T-helper 2 cell treated with Interferon-gamma antibody and Interleukin-4, amounts not matched to agents 5 μg/mL and 100 μg/mL, for 36 hours (primary cell): ENCODE data around the gene SMPDL3B.

ENCODE experiments used
- DNase-seq: peaks from one replicate; pipeline ENCODE4 v3.0.0; 2021; ENCODE audit warnings: low spot score
- H3K27ac Mint-ChIP-seq: one replicate; pipeline ENCODE4 v1.8.0; 2021; ENCODE audit warnings: mild to moderate bottlenecking, mixed read lengths
- H3K27me3 Mint-ChIP-seq: one replicate; pipeline ENCODE4 v1.8.0; 2021; ENCODE audit warnings: low read depth, mixed read lengths
- H3K36me3 Mint-ChIP-seq: one replicate; pipeline ENCODE4 v1.8.0; 2021; ENCODE audit warnings: low read depth, mixed read lengths
- H3K4me1 Mint-ChIP-seq: one replicate; pipeline ENCODE4 v1.8.0; 2021; ENCODE audit warnings: low read depth, mixed read lengths
- H3K4me3 Mint-ChIP-seq: one replicate; pipeline ENCODE4 v1.8.0; 2022; ENCODE audit warnings: mild to moderate bottlenecking, moderate library complexity, mixed read lengths
- H3K9me3 Mint-ChIP-seq: one replicate; pipeline ENCODE4 v1.8.0; 2021; ENCODE audit warnings: mixed read lengths

Gene SMPDL3B, protein sequence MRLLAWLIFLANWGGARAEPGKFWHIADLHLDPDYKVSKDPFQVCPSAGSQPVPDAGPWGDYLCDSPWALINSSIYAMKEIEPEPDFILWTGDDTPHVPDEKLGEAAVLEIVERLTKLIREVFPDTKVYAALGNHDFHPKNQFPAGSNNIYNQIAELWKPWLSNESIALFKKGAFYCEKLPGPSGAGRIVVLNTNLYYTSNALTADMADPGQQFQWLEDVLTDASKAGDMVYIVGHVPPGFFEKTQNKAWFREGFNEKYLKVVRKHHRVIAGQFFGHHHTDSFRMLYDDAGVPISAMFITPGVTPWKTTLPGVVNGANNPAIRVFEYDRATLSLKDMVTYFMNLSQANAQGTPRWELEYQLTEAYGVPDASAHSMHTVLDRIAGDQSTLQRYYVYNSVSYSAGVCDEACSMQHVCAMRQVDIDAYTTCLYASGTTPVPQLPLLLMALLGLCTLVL

DNA sequence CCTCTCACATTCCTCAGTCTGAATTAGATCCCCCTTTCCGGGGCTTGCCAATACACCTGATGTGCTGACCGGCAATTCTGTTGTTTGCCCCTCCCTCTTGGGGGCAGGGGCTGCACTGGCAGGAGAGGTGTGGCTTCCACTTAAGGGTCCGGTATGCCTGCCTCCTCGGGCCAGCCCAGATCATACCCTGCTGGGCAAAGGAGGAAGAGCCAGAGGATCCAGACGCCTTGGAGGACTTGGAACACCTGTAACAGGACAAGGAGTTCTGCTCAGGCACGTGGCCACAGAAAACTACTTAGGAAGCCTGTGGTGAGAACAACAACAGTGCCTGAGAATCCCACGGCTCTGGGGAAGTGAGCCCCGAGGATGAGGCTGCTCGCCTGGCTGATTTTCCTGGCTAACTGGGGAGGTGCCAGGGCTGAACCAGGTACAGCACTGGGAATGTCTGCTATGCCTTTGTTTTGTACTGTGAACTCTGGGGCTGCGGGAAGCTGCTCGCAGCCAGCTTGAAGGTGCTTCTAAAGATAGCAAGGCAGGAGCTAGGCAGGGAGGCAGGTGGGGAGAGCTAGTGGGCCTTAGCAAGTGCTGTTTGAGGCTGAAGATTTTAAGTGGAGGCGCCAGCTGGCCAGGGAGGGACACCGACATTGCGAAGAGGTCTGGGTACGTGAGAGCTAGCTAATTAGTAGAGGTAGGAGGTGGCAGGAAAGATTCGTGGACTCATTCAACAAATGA lies at the start of gene SMPDL3B:
Gene SMPDL3B, plus strand, starts transcription at position 183 of the 732 bp plus-strand sequence. Its CDS starts 184 bp downstream, at position 367.
- H3K36me3 Mint-ChIP-seq: no peaks in the 10 kb centered on the region
- no peak within 1 kb of the TSS for H3K27ac Mint-ChIP-seq
- H3K4me3 Mint-ChIP-seq: peak within 1 kb of the TSS; percentile 23
- no peak for DNase-seq
- peaks cover 27% of the 10 kb centered on the region for H3K4me1 Mint-ChIP-seq
- H3K27me3 Mint-ChIP-seq: peaks cover 16% of the 10 kb centered on the region
- no peaks in the 10 kb centered on the region for H3K9me3 Mint-ChIP-seq

DNA sequence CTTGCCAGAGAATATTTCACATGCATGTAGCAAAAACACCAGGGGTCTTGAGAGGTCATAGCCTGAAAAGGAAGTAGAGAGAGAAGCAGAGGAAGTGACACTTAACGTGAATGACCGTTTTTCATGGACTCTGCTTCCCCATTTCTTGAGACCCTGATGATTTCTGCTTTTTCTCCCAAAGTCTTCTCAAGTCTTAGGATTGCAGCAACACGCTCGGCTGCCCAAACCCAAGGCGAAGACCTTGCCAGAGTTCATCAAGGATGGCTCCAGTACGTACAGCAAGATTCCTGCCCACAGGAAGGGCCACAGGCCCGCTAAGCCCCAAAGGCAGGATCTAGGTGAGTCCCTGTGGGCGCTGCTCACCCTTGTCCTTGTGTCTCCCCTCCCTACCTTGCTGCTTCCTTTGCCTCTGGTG lies 49.7 kb upstream of the SMPDL3B start:
- peaks cover 75% of the 10 kb centered on the region for H3K36me3 Mint-ChIP-seq
- no peaks in the 10 kb centered on the region for H3K9me3 Mint-ChIP-seq
- peaks cover 48% of the 10 kb centered on the region for H3K4me1 Mint-ChIP-seq
- no peaks in the 10 kb centered on the region for H3K27me3 Mint-ChIP-seq
- peak overlapping the region; percentile 85 for H3K4me3 Mint-ChIP-seq
- no peak for DNase-seq
- H3K27ac Mint-ChIP-seq: peak overlapping the region; percentile 26

DNA sequence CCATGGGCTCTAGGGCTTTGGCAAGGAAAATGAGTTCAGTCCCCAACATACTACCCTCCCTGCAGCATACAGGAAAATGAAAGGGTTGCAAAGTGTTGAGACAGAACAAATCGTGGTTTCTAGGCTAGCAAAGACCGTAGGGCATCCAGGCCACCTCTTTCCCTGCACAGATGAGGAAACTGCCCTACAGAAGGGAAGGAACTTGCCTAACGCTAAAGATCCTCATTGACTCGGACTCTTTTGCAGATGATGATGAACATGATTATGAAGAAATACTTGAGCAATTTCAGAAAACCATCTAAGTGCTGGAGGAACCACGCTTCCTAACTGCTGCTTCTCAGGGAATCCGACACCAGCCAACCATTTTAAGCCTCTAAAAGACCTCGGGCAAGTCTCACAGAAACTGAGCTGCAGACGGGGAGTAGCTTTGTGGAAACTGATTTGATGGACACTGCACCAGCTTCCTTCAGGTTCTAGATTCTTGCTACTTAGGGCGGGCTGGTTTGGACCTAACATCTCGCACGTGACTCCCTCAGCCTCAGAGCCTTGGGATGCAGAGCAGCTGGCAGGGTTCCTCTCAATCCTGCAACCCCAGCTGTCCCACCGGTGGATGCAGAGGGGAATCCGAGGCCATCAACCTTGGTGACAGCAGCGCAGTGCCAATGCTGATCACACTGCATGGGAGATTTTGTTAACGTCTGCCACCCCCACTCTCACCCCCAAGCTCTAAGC lies 49.0 kb upstream of the SMPDL3B start:
- no peaks in the 10 kb centered on the region for H3K27me3 Mint-ChIP-seq
- no peaks in the 10 kb centered on the region for H3K9me3 Mint-ChIP-seq
- H3K27ac Mint-ChIP-seq: peak overlapping the region; percentile 90
- H3K36me3 Mint-ChIP-seq: peaks cover 81% of the 10 kb centered on the region
- peaks cover 53% of the 10 kb centered on the region for H3K4me1 Mint-ChIP-seq
- no peak for DNase-seq
- H3K4me3 Mint-ChIP-seq: peak overlapping the region; percentile 85

DNA sequence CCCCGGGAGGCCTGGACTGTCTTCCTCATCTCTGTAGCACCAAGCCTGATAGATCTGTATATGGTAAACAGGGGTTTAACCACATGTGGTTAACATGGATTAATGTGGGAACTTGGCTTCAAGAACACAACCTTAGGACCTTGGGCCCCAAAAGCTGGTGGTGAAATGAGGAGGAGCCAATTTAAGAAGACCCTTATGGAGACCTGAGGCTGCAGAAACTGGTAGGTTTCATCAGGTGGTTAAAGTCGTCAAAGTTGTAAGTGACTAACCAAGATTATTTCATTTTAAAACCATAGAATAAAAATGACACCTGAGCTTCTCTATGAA lies 48.5 kb upstream of the SMPDL3B start:
- peak overlapping the region; percentile 85 for H3K4me3 Mint-ChIP-seq
- H3K9me3 Mint-ChIP-seq: no peaks in the 10 kb centered on the region
- DNase-seq: no peak
- H3K27ac Mint-ChIP-seq: peak overlapping the region; percentile 90
- H3K4me1 Mint-ChIP-seq: peaks cover 58% of the 10 kb centered on the region
- H3K36me3 Mint-ChIP-seq: peaks cover 85% of the 10 kb centered on the region
- H3K27me3 Mint-ChIP-seq: no peaks in the 10 kb centered on the region

DNA sequence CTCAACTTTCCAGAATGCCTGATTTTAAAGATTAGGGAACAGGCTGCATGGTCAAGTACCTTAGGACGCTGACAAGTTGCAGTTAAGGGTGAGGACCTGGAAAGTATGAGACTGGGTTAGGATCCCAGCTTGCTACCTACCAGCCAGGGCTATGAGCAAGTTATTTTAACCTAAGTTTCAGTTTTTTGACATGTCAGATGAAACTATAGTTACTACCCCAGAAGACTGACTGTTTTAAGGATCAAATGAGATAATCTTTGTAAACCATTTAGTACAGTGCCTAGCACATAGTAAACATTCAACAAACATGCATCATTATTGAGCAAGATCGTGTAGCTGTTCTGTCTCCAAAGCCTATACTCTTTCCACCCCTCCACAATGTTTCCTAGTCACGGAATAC lies 48.1 kb upstream of the SMPDL3B start:
- peaks cover 85% of the 10 kb centered on the region for H3K36me3 Mint-ChIP-seq
- DNase-seq: no peak

DNA sequence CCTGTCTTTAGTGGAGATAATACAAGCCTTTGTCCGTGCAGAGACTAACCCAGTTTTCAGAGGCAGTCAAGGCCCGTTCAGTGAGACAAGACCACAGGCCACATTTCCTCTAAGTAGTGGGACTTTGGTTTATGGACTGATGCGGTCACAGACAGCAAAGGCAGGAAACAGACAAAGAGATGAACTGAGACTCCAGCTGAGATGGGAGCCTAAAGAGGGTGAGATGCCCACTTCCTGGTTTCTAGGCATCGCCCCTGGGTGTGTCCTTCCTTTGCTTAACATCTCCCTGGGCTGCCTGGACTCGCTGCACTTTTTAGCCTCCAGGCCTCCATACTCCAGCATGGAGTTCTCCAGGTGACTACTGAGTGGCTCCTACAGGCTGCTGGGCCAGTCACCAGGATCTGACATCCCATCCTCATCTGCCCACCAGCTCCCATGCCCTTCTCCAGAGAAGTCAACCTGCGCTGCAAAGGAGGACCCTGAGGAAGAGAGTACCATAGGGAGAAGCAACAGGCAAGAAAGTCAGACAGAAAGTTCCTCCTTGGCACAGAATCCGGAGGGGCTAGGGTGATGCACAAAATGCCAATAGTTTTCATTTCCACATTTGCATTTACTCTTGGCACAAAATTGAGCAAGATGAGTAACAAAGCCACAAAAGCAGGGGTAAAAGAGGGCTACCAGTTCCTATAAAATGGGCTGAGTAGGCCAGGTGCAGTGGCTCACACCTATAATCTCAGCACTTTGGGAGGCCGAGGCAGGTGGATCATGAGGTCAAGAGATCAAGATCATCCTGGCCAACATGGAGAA lies 47.4 kb upstream of the SMPDL3B start:
- peaks cover 69% of the 10 kb centered on the region for H3K4me1 Mint-ChIP-seq
- DNase-seq: peak; percentile 56
- peaks cover 90% of the 10 kb centered on the region for H3K36me3 Mint-ChIP-seq
- H3K27ac Mint-ChIP-seq: peak overlapping the region; percentile 90
- peak overlapping the region; percentile 85 for H3K4me3 Mint-ChIP-seq
- H3K27me3 Mint-ChIP-seq: no peaks in the 10 kb centered on the region
- no peaks in the 10 kb centered on the region for H3K9me3 Mint-ChIP-seq

More for the DNA sequence above, 48.1 kb upstream of the SMPDL3B start:
- Mint-ChIP-seq H3K4me3 (peak overlapping the region; percentile 85), H3K27me3 (no peaks in the 10 kb centered on the region), H3K4me1 (peaks cover 63% of the 10 kb centered on the region), H3K9me3 (no peaks in the 10 kb centered on the region), H3K27ac (peak overlapping the region; percentile 90)

DNA sequence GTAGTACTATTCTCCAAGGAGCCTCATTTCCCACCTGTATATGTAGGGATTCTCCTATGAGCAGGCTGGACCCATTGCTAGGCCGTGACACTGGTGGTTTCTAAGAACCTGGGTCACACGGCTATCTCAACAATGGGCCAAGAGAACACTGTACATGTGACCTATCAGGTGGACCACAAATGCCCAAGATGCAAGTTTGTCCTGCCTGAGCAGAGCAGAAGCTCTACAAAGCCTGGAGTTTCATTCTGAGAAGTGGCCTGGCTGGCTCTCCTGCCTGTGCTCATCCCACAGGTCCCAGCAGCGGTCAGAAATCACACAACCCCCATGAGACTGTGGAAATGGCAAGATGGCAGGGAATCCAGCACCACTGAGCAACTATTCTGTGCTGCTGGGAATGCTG lies 45.3 kb upstream of the SMPDL3B start:
- Mint-ChIP-seq H3K9me3 (no peaks in the 10 kb centered on the region), H3K36me3 (peaks cover 86% of the 10 kb centered on the region), H3K4me3 (peak overlapping the region; percentile 4), H3K27ac (peak overlapping the region; percentile 60), H3K4me1 (peaks cover 72% of the 10 kb centered on the region), H3K27me3 (no peaks in the 10 kb centered on the region)
- DNase-seq: no peak

DNA sequence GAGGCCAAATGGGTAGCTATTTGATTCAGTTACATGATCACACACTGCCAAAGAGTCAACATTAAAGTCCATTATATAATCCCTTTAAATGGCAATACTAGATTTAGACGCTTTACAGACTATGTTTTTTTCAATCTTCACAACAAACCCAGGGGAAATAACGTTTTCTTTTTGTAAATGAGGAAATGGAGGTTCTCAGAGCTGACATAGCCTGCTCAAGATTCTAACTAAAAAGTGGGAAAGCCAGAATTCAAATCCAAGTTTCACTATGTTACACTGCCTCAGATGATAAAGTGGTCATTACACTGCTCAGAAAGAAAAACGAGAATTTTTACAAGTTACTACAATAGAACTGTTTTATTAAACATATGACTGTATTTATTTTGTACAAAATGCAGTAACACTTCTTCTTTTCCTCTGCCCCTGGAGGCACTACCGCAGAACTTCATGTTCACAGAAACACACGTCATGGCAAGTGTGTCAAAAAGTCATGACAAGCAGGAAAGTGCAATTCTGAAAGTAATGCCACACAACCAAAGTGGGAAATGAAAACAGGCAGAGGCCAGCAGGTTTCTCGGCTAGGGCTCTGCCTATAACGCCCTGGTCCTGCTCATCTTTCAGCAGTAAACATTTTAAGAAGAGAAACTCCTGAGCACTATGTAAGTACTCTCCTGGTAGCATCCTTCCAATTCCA lies 43.5 kb upstream of the SMPDL3B start:
- peak; percentile 70 for DNase-seq
- Mint-ChIP-seq H3K27me3 (no peaks in the 10 kb centered on the region), H3K36me3 (peaks cover 79% of the 10 kb centered on the region), H3K27ac (peak overlapping the region; percentile 94), H3K4me3 (peak overlapping the region; percentile 52), H3K4me1 (peaks cover 61% of the 10 kb centered on the region), H3K9me3 (no peaks in the 10 kb centered on the region)

DNA sequence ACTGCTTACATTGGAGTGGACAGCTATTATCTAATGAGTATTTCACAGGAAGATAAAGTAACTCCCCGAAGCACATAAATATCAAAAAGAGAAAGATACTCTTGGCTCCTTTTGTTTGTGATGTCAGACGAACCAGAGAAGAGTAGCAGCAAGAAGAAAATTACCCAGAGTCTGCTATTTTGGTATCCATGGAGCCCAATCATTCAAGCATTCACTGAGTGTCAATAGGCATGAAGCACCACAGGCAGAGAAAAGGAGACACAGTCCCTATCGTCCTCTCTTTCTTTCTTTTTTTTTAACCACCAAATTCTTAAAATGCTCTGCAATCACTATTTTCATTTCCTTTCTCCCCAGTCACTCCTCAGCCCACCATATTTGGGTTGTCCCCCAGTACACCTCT lies 40.3 kb upstream of the SMPDL3B start:
- no peak for DNase-seq
- H3K4me3 Mint-ChIP-seq: no peak overlapping the region
- H3K9me3 Mint-ChIP-seq: no peaks in the 10 kb centered on the region
- peak overlapping the region; percentile 50 for H3K27ac Mint-ChIP-seq
- H3K4me1 Mint-ChIP-seq: peaks cover 37% of the 10 kb centered on the region
- H3K36me3 Mint-ChIP-seq: peaks cover 58% of the 10 kb centered on the region
- H3K27me3 Mint-ChIP-seq: no peaks in the 10 kb centered on the region

DNA sequence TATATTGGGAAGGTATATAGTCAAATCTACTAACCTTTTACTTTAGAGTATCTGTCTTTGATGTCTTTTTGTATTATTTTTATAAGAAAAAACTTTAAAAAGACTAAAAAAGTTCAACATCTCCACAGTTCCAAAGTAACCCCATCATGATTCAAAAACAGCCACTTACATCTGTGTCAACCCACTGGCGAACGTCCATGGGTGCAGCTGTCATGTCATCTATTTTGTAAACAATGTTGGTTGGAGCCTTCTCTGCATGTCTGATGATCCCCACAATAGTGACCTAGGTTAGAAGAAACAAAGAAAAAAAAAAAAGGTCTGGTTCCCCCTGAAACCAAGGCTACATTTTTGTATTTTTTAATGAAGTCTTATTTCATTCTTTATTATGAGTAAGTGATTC lies 28.0 kb upstream of the SMPDL3B start:
- Mint-ChIP-seq H3K27me3 (no peaks in the 10 kb centered on the region), H3K27ac (no peak overlapping the region), H3K4me1 (peaks cover 5% of the 10 kb centered on the region), H3K36me3 (peaks cover 50% of the 10 kb centered on the region), H3K4me3 (no peak overlapping the region), H3K9me3 (no peaks in the 10 kb centered on the region)
- no peak for DNase-seq

DNA sequence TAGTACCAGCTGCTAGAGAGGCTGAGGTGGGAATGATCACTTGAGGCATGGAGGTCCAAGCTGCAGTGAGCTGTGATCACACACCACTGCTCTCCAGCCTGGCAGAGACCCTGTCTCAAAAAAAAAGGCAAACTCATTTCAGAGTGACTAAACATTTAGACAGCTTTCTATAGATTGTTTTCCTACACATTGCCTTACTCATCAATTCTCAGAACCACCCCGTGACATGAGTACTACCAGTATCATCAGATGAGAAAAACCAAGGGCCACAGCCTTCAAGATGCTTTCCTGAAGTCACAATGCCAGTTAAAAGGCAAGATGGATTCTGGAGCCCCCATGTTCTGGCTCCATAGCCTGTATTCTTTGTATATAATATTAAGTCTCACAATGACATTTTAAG lies 22.4 kb upstream of the SMPDL3B start:
- H3K4me3 Mint-ChIP-seq: peak overlapping the region; percentile 51
- DNase-seq: peak; percentile 27
- H3K27me3 Mint-ChIP-seq: peaks cover 2% of the 10 kb centered on the region
- peak overlapping the region; percentile 72 for H3K27ac Mint-ChIP-seq
- peaks cover 29% of the 10 kb centered on the region for H3K36me3 Mint-ChIP-seq
- peaks cover 12% of the 10 kb centered on the region for H3K4me1 Mint-ChIP-seq
- peaks cover 4% of the 10 kb centered on the region for H3K9me3 Mint-ChIP-seq

DNA sequence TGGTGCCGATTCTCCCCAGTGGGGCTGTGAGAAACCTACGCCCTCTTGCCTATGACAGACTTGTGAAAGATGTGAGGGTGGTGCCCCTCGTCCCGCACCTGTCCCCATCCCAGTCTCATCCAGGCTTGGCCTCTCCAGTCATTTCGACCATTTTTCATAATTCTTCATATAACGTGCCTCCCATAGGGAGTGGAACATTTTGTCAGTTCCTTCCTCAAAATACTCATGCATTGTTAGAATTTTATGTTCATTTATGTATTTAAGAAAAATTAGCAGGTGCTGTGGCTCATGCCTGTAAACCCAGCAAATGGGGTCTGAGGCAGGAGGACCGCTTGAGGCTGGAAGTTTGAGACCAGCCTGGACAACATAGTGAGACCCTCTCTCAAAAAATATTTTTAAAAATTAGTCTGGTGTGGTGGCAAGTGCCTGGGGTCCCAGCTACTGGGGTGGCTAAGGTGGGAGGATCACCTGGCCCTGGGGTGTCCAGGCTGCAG lies 19.7 kb upstream of the SMPDL3B start:
- H3K27ac Mint-ChIP-seq: peak overlapping the region; percentile 99
- peaks cover 20% of the 10 kb centered on the region for H3K36me3 Mint-ChIP-seq
- peaks cover 10% of the 10 kb centered on the region for H3K4me1 Mint-ChIP-seq
- H3K27me3 Mint-ChIP-seq: peaks cover 20% of the 10 kb centered on the region
- no peak for DNase-seq
- peaks cover 4% of the 10 kb centered on the region for H3K9me3 Mint-ChIP-seq
- peak overlapping the region; percentile 100 for H3K4me3 Mint-ChIP-seq

DNA sequence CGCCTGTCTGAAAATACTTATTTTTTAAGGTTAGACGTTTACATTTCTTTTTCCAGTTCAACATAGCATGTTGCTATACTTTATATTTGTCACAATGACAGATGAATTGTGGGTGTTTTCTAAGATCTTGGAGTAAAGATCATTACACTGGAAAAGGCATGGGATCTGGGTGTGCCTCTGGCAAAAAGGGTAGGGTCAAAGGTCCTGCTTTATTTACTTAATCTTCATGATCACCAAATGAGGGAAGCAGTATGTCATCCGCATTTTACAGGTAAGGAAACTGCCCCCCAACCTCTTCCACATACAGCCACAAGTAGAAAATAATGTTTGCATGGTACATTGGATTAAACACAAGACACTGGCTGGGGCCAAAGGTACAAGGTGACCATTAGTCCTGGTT lies 12.5 kb upstream of the SMPDL3B start:
- Mint-ChIP-seq H3K9me3 (no peaks in the 10 kb centered on the region), H3K4me1 (no peaks in the 10 kb centered on the region), H3K27ac (no peak overlapping the region), H3K4me3 (no peak overlapping the region), H3K27me3 (peaks cover 22% of the 10 kb centered on the region), H3K36me3 (no peaks in the 10 kb centered on the region)
- DNase-seq: no peak
